T-helper 22 cell (primary cell): Measurements from ENCODE around the gene CERKL.

Source experiments
- DNase-seq: peaks from one replicate; pipeline ENCODE4 v3.0.0-alpha.2; 2020; ENCODE audit warnings: low read depth

Gene CERKL

DNA sequence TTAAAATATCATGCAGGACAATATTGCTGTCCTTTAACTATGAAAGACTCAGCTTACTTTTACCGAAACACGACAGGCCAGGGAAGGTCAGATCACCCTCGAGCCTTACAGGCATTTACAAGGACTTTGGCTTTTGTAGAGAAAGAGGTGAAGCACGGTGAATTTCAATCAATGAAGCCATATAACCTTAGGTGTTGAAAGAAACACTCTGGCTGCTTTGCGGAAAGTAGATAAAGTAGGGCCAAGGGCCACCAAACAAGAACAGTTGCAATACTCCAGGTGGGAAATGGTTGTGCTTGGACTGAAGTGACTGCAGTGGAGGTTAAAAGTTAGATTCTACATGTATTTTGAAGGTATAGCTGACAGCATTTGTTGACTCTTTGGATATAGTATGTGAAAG lies 80.5 kb downstream of the CERKL start:
- DNase-seq: no peak

DNA sequence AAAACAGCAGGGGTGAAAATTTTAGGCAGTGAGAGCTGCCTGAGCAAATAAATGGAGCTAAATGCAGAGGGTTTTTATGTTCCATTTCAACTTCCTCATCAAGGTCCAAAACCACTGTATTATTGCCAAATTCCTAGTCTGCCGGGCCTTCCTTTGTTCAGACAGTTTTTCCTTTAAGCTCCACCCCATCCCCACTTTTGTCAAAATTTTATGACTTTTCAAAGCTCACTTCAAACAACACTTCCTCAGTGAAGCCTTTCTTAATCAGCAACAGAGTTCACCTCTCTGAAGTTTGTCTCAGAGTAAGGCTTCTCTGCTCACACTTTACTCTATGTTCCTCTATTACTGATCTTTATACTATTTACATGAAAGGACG lies 81.3 kb downstream of the CERKL start:
- no peak for DNase-seq

DNA sequence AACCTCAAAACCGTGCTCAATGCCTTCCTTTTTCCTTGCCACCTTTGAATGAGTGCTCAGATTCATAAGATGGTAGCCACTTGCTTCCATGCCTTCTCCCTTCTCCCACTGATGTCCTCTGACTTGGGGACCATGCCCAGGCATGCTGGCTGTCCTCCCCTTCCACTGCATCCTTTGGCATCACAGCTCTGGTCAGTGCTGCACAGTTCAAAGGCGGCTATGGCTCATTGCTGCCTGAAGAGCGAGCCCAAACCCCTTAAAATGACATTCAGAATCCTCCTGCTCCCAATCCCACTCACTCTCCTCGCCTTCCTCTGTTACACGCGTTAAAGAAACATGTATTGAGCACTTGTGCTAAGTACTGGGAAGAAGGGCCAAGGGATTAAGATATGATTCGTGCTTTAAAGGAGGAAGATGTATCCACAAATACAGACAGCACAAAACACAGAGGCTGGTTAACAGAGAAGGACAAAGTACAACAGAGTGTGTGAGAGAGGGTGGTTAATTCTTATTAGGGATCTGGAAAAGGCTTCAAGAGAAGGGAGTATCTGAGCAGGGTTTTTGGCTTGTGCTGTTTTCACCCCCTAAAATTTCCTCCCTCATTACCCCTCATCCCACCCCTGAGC lies 81.8 kb downstream of the CERKL start:
- no peak for DNase-seq

DNA sequence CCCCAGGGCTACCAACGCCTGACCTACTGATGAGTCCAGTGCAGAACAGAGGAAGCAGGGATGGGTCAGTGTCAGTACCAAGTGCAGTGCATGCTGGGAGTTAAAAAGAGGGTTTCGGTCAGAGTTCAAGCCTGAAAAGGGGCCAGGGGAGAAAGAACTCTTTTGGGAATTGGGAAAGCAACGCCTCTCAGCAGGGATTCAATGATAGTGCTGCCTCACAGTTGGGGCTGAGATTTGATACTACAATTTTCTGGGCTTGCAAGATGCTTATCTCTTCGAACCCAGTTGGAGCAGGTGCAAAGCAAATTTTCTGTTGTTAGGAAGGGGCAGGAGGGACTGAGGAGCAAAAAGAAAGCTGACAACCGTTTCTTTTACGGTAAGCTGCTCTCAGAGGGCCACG lies 82.6 kb downstream of the CERKL start:
- no peak for DNase-seq

DNA sequence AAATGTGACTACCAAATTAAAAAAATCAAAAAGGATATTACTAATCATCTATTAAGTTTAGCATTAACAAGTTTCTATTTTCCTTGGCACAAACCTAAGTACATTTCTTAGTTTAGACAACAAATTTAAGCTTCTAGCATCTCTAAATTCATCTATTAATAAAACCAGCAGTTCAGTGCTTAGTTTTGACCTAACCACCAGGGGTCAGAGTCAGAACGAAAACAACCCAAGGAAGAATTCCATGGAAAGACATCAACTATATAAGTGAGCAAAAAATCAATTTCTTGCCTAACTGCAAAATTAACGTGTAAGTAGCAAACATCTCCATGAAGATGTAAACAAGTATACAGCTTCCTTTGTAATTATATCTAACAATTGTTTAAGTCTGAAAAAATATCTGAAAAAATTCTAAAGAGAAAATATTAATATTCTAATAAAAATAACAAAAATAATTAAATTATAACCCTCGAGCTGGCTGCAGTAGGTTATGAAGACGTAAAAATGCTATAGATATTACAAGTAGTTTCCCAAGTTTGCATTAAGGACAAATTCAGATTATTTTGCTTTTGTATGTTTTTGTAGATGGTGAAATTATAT lies 83.7 kb downstream of the CERKL start:
- no peak for DNase-seq

DNA sequence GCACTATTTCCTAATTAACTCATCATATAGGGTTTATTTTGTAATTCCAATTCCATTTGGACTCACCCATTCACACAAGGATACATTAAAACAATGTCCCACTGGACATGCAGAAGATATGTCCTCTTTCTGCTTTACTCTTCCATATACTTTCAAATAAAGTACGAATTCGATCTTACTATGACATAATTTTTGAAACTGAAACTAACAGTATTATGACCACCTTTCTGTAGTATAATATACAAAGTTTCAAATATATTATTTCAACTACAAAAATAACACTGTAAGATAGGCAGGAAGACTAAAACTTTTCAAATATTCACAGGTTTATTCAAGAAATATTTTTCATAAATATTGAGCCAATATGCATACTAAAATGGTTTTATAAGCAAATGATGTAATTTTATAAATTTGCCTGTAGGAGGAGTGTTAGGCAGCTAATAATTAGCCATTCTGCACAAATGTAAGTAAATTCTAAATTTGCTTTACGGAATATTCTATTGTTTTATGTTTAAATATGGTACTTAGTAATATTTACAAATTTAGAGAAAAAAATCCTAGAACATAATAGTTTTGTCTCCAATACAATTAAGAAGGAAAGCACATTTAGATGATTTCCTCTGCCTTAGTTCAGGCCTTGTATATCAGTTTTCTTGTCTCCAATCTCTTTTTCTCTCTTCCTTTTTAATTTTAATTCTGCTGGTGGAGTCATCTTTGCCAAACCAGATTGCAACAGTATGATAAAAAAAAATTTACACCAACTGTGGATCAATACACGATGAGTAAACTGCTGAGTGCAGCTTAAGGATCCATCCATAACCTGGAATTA lies 85.9 kb downstream of the CERKL start:
- no peak for DNase-seq

DNA sequence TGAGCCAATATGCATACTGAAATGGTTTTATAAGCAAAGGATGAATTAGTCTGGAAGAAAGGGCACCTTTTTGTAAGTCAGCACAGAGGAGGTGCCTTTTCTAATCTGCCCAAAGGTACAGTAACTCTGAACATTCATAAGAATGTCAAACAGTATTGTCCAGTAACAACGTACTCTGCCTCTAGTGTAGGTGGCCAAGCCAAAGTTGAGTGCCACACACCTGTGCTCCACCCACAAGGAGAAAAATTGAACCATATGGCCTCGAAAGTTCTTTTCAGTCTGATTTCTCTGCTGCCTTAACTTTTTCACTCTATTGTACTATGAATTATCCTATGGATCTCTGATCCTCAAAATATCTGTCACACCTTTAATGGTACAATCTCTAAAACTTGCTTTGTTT lies 86.8 kb downstream of the CERKL start:
- DNase-seq: no peak

DNA sequence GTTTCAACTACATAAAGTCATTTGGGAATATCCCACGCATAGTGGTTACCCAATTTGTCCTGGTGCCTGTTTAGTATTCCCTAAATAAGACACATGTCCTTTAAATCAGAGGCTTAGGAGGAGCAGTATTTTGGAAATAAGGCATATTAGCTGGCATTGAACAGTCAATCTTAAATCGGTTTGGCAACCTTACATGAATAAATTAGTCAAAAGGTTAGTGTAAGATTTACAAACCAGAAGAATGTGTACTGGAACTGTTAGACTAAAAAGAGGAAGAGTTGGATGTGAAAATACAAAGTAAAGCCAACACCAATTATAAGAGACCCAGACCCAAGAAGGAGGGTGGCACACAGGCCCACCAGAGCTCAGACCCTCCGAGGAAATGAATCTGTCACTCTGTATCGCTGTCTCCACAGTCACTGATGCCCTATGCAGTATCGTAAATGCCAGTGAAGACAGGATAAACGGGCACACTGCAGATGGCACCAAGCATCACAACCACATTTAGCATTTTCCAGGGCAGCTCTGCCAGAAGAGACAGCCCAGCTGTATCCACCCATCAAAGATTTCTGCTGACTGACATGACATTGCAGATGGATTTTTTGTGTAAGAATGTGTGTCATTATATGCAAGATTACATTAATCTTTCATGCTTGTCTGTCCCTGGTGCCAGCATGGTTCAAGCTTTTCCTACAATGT lies 90.4 kb downstream of the CERKL start:
- DNase-seq: no peak

DNA sequence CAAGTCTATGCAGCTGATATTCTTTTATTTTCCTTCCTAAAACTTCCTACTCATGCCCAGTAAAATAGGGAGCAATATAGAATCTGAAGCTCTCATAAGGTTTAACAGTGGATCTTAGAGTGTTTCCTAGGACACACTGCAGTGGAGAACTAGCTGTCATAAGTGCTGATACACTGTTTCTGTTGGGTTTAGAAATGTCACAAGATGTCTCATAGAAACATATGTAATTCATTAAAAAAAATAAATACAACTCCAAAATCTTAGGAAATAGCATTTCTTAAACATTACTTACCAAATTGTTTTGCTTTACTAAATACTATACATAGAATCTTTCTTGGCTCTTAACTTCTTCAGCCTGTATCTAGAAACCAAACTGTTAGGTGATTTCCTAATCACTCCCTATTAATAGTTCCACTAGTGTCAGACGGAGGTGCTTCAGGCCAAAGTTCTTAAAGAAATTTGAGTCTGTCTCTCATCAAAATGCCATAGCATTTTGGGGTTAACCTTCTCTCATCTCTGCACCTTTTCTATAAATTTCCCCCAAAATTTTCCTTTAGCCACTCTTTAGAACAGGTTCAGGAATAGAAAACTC lies 93.7 kb downstream of the CERKL start:
- no peak for DNase-seq

DNA sequence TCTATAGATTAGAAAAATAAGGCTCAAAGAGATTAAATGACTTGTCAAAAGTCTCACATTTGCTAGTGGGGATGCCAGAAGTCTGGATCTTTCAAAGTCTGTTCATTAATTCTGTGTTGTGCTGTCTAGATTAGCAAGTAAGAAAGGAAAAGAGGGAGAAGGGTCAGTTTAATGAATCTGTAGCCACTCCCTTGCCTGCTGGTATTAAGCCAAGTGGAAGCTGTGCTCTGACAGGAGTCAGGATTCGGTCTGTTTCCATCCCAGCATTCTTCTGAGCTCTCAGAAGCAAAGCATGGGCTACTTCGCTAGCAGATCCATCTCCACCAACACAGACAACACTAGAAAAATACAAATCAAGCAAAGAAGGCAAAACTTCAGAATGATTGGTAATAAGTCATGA lies 98.5 kb downstream of the CERKL start:
- DNase-seq: no peak

DNA sequence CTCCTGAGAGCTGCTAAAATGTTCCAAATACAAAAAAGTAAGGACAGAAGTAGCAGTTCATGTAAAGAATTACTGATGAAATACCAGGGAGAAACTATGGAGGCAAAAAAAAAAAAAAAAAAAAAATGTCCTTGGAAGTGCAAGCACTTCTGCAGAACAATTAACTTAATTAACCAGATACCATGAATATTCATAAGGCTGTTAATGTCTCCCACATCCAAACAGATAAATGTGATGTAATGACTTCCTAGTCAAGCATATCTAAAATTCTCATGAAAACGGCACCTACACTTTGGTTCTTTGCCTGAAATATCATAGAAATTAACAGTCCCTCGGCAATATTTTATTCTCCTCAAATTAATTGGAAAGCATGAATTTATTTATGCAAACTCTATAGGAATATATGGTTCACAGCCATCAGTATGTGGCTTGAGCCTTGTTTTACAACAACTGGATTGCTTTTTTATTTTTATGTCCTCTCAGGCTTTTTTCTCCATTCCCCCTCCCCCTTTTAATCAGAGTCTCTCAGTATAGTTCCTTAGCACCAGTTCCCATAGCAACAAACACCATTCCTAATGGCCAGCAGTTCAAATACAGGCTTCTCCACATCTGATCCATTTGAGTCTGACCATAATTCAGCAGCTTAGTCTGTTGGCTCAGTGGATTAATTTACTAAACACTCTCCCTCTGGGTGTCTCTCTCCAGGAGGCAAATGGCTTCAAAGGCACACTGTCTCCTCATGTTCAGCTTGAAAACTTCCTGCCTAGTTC lies 102.7 kb downstream of the CERKL start:
- no peak for DNase-seq

DNA sequence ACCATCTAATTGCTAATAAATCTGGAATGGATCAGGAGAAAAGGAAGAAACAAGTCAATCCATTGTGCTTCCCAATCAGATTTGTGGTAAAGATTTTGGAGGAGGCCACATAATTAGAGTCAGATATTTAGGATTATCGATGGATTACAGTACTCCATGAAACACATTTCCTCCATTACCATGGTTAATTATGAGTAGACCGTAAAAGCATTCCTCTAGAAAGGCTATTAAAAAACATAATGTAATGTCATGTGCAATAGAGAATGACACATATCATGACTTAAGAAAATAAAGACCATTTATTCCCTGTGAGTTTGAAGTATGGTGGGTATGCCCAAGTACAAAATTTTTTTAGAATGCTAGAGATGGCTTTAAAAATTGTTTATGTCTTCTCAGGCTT lies 103.7 kb downstream of the CERKL start:
- no peak for DNase-seq

DNA sequence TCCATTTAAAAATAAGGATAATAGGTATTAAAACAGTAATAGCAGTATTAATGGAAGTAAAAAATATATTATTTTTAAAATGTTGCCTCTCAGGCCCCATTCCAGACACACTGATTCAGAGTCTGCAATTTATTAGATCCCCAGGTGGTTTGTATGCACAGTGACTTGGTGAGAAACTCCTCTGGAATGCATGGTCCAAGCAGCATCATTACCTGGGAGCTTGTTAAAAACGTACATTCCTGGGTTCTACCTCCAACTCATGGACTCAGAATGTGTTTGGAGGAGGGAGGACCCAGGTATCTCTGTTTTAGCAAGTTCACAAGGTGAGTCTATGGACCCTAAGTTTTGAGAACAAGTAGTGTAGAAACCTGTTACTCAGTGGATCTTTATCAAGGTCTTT lies 104.1 kb downstream of the CERKL start:
- no peak for DNase-seq

DNA sequence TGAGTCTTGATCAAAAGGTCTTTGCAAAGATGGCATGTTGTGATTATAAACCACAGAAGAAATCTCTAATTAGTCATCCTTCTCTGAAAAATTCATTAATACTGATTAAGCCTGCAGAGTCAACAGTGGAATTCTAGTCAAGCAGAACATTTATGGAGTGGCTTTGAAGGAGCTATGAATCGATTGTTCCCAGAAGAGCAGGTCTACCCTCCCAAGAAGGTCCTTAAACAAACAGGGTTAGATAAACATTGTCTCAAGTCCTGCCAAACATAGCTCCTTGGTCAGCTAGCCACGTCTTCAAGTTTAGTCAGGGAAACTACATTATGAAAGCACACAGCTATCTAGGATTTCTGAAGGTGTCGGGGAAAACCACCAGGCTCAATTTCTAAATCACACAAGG lies 110.8 kb downstream of the CERKL start:
- DNase-seq: no peak

DNA sequence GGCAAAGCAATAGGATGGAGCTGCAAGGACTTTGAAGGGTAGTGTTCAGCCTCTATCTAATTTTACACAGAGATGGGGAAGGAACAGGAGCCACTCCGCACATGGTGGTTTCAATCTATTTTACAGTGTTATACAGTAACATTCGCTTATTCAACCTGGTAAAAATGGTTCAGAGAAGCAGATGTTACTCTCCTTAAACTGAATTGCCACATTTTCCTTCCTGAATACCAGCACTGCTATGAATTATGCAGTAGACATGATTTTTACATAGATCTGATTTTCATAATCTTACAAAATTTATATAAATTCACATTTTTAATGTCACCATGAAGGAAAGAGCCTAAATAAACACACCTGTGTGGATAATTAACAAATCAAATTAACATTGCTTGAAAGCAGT lies 114.7 kb downstream of the CERKL start:
- no peak for DNase-seq

DNA sequence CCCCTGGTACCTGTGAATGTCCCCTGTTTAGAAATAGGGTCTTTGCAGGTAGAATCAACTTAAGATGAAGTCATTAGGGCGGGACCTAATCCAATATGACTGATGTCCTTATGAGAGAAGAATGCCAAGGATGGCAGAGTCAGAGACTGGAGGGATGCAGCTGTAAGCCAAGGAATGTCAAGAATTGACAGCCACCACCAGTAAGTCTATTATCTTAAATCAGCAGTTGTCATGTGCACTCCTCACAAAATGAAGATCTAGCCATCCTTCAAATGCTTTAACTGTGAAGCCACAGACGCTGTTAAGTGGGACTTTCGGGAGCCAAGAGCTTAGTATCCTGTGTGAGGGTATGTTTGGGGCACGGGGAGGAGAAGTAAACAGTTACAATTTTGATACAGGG lies 116.5 kb downstream of the CERKL start:
- no peak for DNase-seq

DNA sequence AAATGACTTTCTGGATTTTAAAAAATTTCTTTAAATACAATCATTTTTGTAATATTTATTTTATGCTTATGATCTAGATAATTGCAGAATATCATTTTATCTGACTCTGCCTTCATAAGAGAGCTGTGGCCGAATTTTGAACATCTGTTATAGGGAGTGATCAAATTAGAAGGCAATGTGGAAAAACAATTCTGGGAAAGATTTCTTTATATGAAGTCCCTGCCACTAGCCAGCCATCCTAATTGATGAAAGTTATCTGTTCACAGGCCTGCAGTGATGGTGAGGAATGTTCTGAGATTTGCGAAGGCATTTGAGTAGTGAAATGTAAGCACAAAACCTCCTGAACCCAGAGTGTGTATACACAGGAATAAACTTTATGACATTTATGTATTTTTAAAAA lies 120.2 kb downstream of the CERKL start:
- DNase-seq: no peak

DNA sequence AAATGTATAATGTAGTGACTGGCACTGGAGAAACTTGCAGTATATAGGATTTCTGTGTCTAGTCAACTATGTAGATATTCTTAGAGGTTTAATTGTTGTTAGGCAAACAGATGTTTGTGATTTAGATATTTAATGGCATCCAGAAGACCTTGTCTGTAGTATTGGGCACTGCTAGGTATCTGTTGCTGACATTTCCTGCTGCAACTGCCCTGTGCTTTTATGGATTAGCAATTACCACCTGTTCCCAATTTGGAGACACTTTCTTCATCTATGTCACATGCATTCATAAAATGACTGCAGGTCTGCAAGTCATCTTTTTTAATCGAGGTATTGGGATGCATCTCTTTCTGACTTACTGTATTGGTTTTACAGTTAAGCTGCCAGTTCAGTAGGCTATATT lies 128.5 kb downstream of the CERKL start:
- DNase-seq: no peak

DNA sequence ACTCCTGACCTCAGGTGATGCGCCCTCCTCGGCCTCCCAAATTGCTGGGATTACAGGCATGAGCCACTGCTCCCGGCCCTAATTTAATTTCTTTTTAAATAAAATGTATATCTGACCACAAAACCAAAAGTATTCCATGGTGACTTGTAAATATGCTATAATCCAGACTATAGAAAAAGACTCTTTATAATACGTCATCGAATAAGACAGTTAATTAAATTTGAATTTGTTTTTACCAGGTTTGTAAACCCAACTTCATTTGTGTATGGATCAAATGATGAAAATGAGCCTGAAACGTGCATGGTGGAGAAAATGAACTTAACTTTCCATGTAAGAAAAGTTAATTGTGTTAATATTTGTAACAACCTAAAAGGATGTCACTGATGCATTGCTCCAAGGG lies 129.8 kb downstream of the CERKL start:
- no peak for DNase-seq

DNA sequence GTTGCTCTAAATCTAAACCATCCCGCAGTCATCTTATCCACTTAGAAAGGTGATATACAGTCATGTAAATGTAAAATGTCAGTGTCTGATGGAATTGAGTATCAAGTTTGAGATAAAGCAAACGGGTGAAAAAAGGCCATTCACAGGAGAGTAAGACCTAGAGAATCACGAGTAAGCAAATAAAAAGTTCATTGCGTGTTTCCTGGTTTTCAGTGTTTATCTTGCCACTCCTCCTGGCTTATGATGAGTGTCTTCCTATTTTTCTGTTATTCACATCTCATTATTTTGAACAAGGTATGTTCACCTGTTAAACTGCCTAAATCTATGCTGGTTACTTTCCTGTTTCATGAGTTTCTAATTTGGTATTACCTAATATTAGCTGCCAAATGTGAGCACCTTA lies 130.9 kb downstream of the CERKL start:
- DNase-seq: no peak

DNA sequence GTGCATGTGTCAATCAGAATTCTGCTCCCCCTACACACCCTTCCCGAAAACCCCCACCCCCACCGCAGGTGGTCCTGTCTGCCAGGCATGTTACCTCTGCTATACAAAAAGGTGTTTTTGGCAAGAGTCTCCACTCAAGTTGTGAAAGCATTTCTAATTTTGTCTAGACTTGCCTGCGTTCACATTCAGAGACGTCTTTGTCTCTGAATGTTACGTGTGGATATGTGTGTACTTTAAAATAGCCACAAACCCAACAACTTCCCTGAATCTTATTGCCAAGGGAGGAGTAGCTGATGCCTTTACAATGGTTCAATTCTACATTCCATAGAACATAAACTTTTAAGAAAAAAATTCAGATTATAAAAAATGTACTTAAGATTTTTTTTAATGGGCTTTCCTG lies 133.1 kb downstream of the CERKL start:
- DNase-seq: no peak

DNA sequence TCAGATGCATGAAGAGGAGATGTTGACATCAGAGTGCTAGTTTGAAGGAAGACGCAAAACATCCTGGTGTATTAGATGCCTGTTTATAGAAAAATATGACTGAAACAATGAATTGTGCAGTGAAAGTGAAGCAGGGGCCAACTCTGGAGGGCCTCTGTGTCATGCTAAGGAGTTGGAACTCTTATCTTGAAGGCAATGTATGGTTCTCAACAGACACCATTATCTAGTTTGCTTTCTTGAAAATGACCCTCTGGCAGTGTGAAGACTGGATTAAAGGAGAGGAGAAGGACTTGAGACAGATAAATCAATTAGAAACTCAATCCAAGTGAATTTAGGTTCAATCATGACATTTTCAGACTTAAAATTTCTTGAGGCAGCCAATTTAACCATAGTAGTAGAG lies 136.7 kb downstream of the CERKL start:
- DNase-seq: no peak
